IPS-18a (cell line): ENCODE results near the gene CD300C.

Source experiments
- H3K27ac ChIP-seq: one replicate; pipeline ENCODE4 v1.5.1; 2013; ENCODE audit warnings: low read length
- H3K27me3 ChIP-seq: one replicate; pipeline ENCODE4 v1.6.1; 2013; ENCODE audit warnings: mild to moderate bottlenecking, low read length; ENCODE audit not compliant: control insufficient read depth, insufficient read depth
- H3K36me3 ChIP-seq: one replicate; pipeline ENCODE4 v1.6.1; 2013; ENCODE audit warnings: low read depth, low read length; ENCODE audit not compliant: control insufficient read depth
- H3K4me1 ChIP-seq: one replicate; pipeline ENCODE4 v1.6.1; 2013; ENCODE audit warnings: low read depth, low read length; ENCODE audit not compliant: control insufficient read depth
- H3K4me3 ChIP-seq: one replicate; pipeline ENCODE4 v1.5.1; 2013; ENCODE audit warnings: low read length
- H3K9ac ChIP-seq: one replicate; pipeline ENCODE4 v1.6.1; 2013; ENCODE audit warnings: mild to moderate bottlenecking, low read length, moderate library complexity
- H3K9me3 ChIP-seq: one replicate; pipeline ENCODE4 v1.6.1; 2013; ENCODE audit warnings: low read depth, low read length; ENCODE audit not compliant: control insufficient read depth

Gene CD300C

GRCh38 chr17:74497471-74497870, 48.4 kb downstream of the CD300C start:
- no peaks in the 10 kb centered on the region for H3K36me3 ChIP-seq
- H3K9me3 ChIP-seq, result no peaks in the 10 kb centered on the region
- peaks cover 3% of the 10 kb centered on the region for H3K4me1 ChIP-seq
- H3K27me3 ChIP-seq, result no peaks in the 10 kb centered on the region
- no peak overlapping the region for H3K4me3 ChIP-seq
- H3K27ac ChIP-seq, result no peak overlapping the region
- no peak overlapping the region for H3K9ac ChIP-seq

- Histone ChIP-seq H3K4me1 (peaks cover 3% of the 10 kb centered on the region), H3K4me3 (no peak overlapping the region), H3K36me3 (no peaks in the 10 kb centered on the region), H3K27ac (no peak overlapping the region), H3K9me3 (no peaks in the 10 kb centered on the region), H3K27me3 (no peaks in the 10 kb centered on the region), H3K9ac (no peak overlapping the region)
Observed at GRCh38 chr17:74493331-74493833, 52.5 kb downstream of the CD300C start.

GRCh38 chr17:74491626-74492025, 54.3 kb downstream of the CD300C start:
- Histone ChIP-seq H3K27ac (no peak overlapping the region), H3K4me3 (no peak overlapping the region), H3K9ac (no peak overlapping the region), H3K4me1 (peaks cover 3% of the 10 kb centered on the region), H3K36me3 (no peaks in the 10 kb centered on the region), H3K9me3 (no peaks in the 10 kb centered on the region), H3K27me3 (no peaks in the 10 kb centered on the region)
